GM12865 (cell line): ENCODE data around the gene PHKB.

ENCODE experiments used
- DNase-seq: peaks from one replicate; pipeline ENCODE4 v3.0.0; 2010; ENCODE audit warnings: low read depth
- H3K4me3 ChIP-seq: 2 replicates; pipeline ENCODE4 v1.5.1; 2011; ENCODE audit warnings: mild to moderate bottlenecking, low read depth, low read length, control low read depth
- CTCF ChIP-seq: IDR thresholded peaks from 2 replicates; pipeline ENCODE4 v1.5.1; 2011; ENCODE audit warnings: low read length, control low read depth, low read depth, inconsistent platforms; ENCODE audit not compliant: insufficient read depth; ENCODE audit errors: missing control alignments

The PHKB gene

GRCh38 chr16:47571049-47571448, 109.9 kb downstream of the PHKB start:
- DNase-seq = peak; percentile 19
- TF ChIP-seq CTCF = no peak
- no peak overlapping the region for H3K4me3 ChIP-seq

GRCh38 chr16:47571711-47572110, 110.6 kb downstream of the PHKB start:
- no peak for DNase-seq
- H3K4me3 ChIP-seq = no peak overlapping the region
- TF ChIP-seq CTCF = no peak

GRCh38 chr16:47574091-47575054, 113.2 kb downstream of the PHKB start:
- H3K4me3 ChIP-seq = no peak overlapping the region
- DNase-seq = peak; percentile 53
- TF ChIP-seq CTCF = no peak

- H3K4me3 ChIP-seq = no peak overlapping the region
- DNase-seq = no peak
- no peak for TF ChIP-seq CTCF
These were observed 115.9 kb downstream of the PHKB start for GRCh38 chr16:47577029-47577428.

- TF ChIP-seq CTCF = no peak
- DNase-seq = no peak
- no peak overlapping the region for H3K4me3 ChIP-seq
These were observed 116.9 kb downstream of the PHKB start for GRCh38 chr16:47578033-47578432.

- no peak for DNase-seq
- TF ChIP-seq CTCF = no peak
- no peak overlapping the region for H3K4me3 ChIP-seq
These were observed 117.4 kb downstream of the PHKB start for GRCh38 chr16:47578573-47578972.
